ENCODE results near the gene PRICKLE4. TPM values are rescaled to one million over a fixed set of nuclear protein-coding genes. Genes with fewer than 3 reads are reported as not detected.
A peak's percentile ranks its signal among the peaks of the same experiment; 100 is the strongest.

PRICKLE4 gene
- total RNA-seq, 2 experiments from 2014 or later, result not detected

DNA sequence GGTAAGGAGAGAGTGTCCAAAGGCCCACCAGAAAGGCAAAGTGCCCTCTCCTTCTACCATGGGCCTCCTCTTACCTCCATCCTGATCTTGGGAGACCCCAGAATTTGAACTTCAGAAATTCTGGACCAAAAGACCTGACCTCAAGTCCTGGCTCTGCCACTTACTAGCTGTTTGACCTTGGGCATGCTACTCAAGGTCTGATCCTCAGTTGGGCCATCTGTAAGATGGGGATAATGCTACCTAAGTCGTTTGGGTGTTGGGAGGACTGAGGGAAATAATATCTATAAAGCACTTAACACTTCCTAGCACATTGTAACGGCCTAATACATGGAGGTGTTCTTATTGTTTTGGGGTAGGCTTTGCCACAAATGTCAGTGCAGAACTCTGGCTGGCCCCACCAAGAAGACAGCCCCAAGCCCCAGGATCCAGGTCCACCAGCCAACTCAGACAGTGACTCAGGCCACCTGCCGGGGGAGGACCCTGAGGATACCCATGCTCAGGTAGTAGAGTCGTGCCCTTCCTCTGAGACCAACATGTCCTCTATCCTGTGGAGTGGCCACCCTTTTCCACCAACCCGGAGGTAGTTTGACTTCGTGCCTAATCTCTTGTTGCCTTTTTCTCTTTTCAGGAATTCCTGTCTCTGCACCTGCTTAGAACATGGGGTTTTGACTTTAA is 2.7 kb downstream of the PRICKLE4 start:
- H3K27ac Mint-ChIP-seq, result no peak overlapping the region
- DNase-seq, result no peak
- peaks cover 29% of the 10 kb centered on the region for H3K4me1 Mint-ChIP-seq
- POLR2A ChIA-PET, result interaction anchor here (1.3 kb wide), 1 partner anchor 8 kb away, joined by 3 read pairs; no protein-coding TSS in a partner anchor
- H3K4me3 Mint-ChIP-seq, result no peak overlapping the region
- H3K9me3 Mint-ChIP-seq, result no peaks in the 10 kb centered on the region
- peaks cover 15% of the 10 kb centered on the region for H3K27me3 Mint-ChIP-seq
- CTCF ChIA-PET, result interaction anchor here (0.7 to 13.2 kb wide), 6 partner anchors 138 to 386 kb away, joined by 3 to 266 read pairs (median 3); partner anchors contain the start of genes BYSL, MED20 and TAF8
- H3K36me3 Mint-ChIP-seq (ENCODE audit: low read depth), result peaks cover 3% of the 10 kb centered on the region

GRCh38 chr6:41784581-41785171 is 4.1 kb downstream of the PRICKLE4 start:
- Mint-ChIP-seq H3K4me3 (peak overlapping the region; percentile 26), H3K9me3 (no peaks in the 10 kb centered on the region), H3K4me1 (peaks cover 27% of the 10 kb centered on the region), H3K36me3 (ENCODE audit: low read depth) (peaks cover 12% of the 10 kb centered on the region), H3K27me3 (peaks cover 15% of the 10 kb centered on the region), H3K27ac (no peak overlapping the region)
- POLR2A ChIA-PET, result interaction anchor here (4.9 to 5.6 kb wide), 2 partner anchors 51 to 261 kb away, joined by 21 to 117 read pairs; partner anchors contain the start of gene TAF8
- CTCF ChIA-PET, result interaction anchor here (0.9 to 13.2 kb wide), 7 partner anchors 16 to 780 kb away, joined by 3 to 266 read pairs (median 4); partner anchors contain the start of genes BYSL, MED20, TAF8 and UBR2
- no peak for DNase-seq

DNA sequence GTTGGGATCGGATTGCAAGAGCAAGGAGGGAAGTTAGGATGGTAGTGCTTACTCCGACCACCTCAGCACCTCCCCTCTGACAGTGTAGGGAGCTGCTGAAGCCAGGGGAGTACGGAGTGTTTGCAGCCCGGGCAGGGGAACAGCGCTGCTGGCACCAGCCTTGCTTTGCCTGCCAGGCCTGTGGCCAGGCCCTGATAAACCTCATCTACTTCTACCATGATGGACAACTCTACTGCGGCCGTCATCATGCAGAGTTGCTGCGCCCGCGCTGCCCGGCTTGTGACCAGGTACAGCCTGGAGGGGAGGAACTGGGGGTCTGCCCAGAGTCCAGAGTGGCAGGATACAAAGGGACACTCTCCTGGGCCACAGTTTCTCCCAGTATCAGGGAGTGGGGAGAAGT is 4.7 kb downstream of the PRICKLE4 start:
- H3K4me1 Mint-ChIP-seq, result peaks cover 28% of the 10 kb centered on the region
- H3K27ac Mint-ChIP-seq, result no peak overlapping the region
- no peaks in the 10 kb centered on the region for H3K9me3 Mint-ChIP-seq
- POLR2A ChIA-PET, result interaction anchor here (4.9 to 5.6 kb wide), 2 partner anchors 52 to 260 kb away, joined by 21 to 117 read pairs; partner anchors contain the start of gene TAF8
- peaks cover 16% of the 10 kb centered on the region for H3K36me3 Mint-ChIP-seq (ENCODE audit: low read depth)
- no peak for DNase-seq
- H3K27me3 Mint-ChIP-seq, result peaks cover 15% of the 10 kb centered on the region
- H3K4me3 Mint-ChIP-seq, result peak overlapping the region; percentile 66
- CTCF ChIA-PET, result interaction anchor here (1.0 to 13.2 kb wide), 8 partner anchors 16 to 779 kb away, joined by 3 to 266 read pairs (median 10); partner anchors contain the start of genes TAF8 and UBR2

GRCh38 chr6:41785689-41786450 is 5.3 kb downstream of the PRICKLE4 start:
- DNase-seq, result no peak
- H3K4me3 Mint-ChIP-seq, result peak overlapping the region; percentile 82
- H3K4me1 Mint-ChIP-seq, result peaks cover 28% of the 10 kb centered on the region
- peaks cover 14% of the 10 kb centered on the region for H3K27me3 Mint-ChIP-seq
- H3K36me3 Mint-ChIP-seq (ENCODE audit: low read depth), result peaks cover 18% of the 10 kb centered on the region
- ChIA-PET CTCF (interaction anchor here (0.6 to 13.2 kb wide), 21 partner anchors 8 to 1093 kb away, joined by 3 to 266 read pairs (median 6); partner anchors contain the start of genes BYSL, CCND3, MED20 and RPL7L1), POLR2A (interaction anchor here (0.5 to 5.6 kb wide), 12 partner anchors 8 to 618 kb away, joined by 3 to 117 read pairs (median 8); partner anchors contain the start of genes BYSL, MED20 and TAF8)
- peak overlapping the region; percentile 21 for H3K27ac Mint-ChIP-seq
- H3K9me3 Mint-ChIP-seq, result no peaks in the 10 kb centered on the region

- Mint-ChIP-seq H3K4me3 (peak overlapping the region; percentile 82), H3K27me3 (peaks cover 9% of the 10 kb centered on the region), H3K4me1 (peaks cover 20% of the 10 kb centered on the region), H3K9me3 (no peaks in the 10 kb centered on the region), H3K27ac (peak overlapping the region; percentile 85), H3K36me3 (ENCODE audit: low read depth) (peaks cover 21% of the 10 kb centered on the region)
- peak; percentile 90 for DNase-seq
- ChIA-PET CTCF (interaction anchor here (0.6 to 13.2 kb wide), 37 partner anchors 9 to 1093 kb away, joined by 3 to 266 read pairs (median 5); partner anchors contain the start of genes BYSL, CCND3, MED20 and RPL7L1), POLR2A (interaction anchor here (0.5 to 5.6 kb wide), 20 partner anchors 8 to 1093 kb away, joined by 3 to 117 read pairs (median 4); partner anchors contain the start of genes BYSL, CCND3, MED20 and RPL7L1)
These were observed 6.1 kb downstream of the PRICKLE4 start for GRCh38 chr6:41786451-41787218.

GRCh38 chr6:41787219-41787917 is 6.8 kb downstream of the PRICKLE4 start, which contains the start of gene TOMM6:
Gene TOMM6 (plus strand): TSS chr6:41787694. CDS start chr6:41787698, 4 bp downstream.
- POLR2A ChIA-PET, result interaction anchor here (0.6 to 5.6 kb wide), 21 partner anchors 9 to 1092 kb away, joined by 3 to 117 read pairs (median 5); partner anchors contain the start of genes BYSL, CCND3, MED20 and RPL7L1

DNA sequence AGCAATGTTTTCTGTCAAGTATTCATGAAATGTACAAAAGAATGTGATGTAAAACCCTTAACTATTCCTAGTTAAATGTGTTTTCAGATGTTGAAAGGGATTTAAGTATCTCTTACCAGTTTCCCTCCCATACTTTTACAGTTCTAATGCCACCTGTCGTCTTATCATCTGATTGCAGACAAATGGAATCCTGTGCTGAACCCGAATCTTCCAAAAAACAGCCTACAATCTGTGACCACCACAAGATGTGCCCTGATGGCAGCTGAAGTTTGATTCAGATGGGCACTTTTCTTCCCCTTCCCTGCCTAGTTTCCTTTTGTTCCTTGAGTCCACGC is 8.8 kb downstream of the PRICKLE4 start:
- H3K27ac Mint-ChIP-seq, result peak overlapping the region; percentile 56
- H3K36me3 Mint-ChIP-seq (ENCODE audit: low read depth), result peaks cover 27% of the 10 kb centered on the region
- H3K4me1 Mint-ChIP-seq, result peaks cover 20% of the 10 kb centered on the region
- no peaks in the 10 kb centered on the region for H3K27me3 Mint-ChIP-seq
- ChIA-PET CTCF (interaction anchor here (1.3 to 13.2 kb wide), 2 partner anchors 146 to 257 kb away, joined by 3 to 266 read pairs; partner anchors contain the start of gene TAF8), POLR2A (no interaction called here)
- no peaks in the 10 kb centered on the region for H3K9me3 Mint-ChIP-seq
- peak overlapping the region; percentile 82 for H3K4me3 Mint-ChIP-seq
- DNase-seq, result no peak

More at GRCh38 chr6:41787219-41787917, 6.8 kb downstream of the PRICKLE4 start, which contains the start of gene TOMM6:
- DNase-seq, result peak; percentile 96
- Mint-ChIP-seq H3K4me3 (peak within 1 kb of the TSS; percentile 82), H3K9me3 (no peaks in the 10 kb centered on the region), H3K36me3 (ENCODE audit: low read depth) (peaks cover 25% of the 10 kb centered on the region), H3K27me3 (peaks cover 5% of the 10 kb centered on the region), H3K4me1 (peaks cover 20% of the 10 kb centered on the region), H3K27ac (peak within 1 kb of the TSS; percentile 85)
- CTCF ChIA-PET, result interaction anchor here (0.6 to 13.2 kb wide), 40 partner anchors 10 to 1092 kb away, joined by 3 to 266 read pairs (median 4); partner anchors contain the start of genes BYSL, CCND3, MED20 and RPL7L1

DNA sequence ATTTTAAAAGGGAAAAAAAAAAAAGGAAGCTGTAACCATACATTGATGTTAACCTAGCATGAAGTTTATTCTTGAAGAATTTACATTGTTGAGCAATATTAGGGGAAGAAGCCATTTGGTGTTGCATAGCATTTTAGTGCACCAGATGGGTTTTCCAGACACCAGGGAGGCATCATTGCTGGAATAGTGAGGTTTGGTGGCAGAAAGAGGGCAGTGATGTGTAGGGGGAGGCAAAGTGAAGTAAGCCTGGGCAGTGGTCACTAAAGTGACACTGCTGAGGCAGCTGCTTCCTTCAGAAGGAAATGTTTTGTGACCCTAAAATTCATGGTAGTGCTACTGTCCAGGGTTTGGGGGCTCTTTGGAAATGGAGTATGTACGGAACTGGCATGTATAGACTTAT is 9.5 kb downstream of the PRICKLE4 start:
- no peak for DNase-seq
- H3K9me3 Mint-ChIP-seq, result no peaks in the 10 kb centered on the region
- H3K36me3 Mint-ChIP-seq (ENCODE audit: low read depth), result peaks cover 27% of the 10 kb centered on the region
- H3K27me3 Mint-ChIP-seq, result no peaks in the 10 kb centered on the region
- POLR2A ChIA-PET, result no interaction called here
- CTCF ChIA-PET, result interaction anchor here (13.2 kb wide), 1 partner anchor 256 kb away, joined by 266 read pairs; the partner anchor contains the start of gene TAF8
- no peak overlapping the region for H3K27ac Mint-ChIP-seq
- H3K4me3 Mint-ChIP-seq, result no peak overlapping the region
- H3K4me1 Mint-ChIP-seq, result peaks cover 18% of the 10 kb centered on the region

- Mint-ChIP-seq H3K4me1 (peaks cover 16% of the 10 kb centered on the region), H3K9me3 (no peaks in the 10 kb centered on the region), H3K36me3 (ENCODE audit: low read depth) (peaks cover 27% of the 10 kb centered on the region), H3K27ac (no peak overlapping the region), H3K27me3 (no peaks in the 10 kb centered on the region), H3K4me3 (no peak overlapping the region)
- CTCF ChIA-PET, result interaction anchor here (0.7 to 13.2 kb wide), 2 partner anchors 15 to 255 kb away, joined by 3 to 266 read pairs; partner anchors contain the start of gene TAF8
- POLR2A ChIA-PET, result interaction anchor here (0.8 to 1.4 kb wide), 4 partner anchors 8 to 259 kb away, joined by 3 to 7 read pairs (median 4); partner anchors contain the start of genes BYSL, MED20 and TAF8
- no peak for DNase-seq
These were observed 10.7 kb downstream of the PRICKLE4 start for GRCh38 chr6:41791305-41791704.

GRCh38 chr6:41791984-41792383 is 11.4 kb downstream of the PRICKLE4 start:
- CTCF ChIA-PET, result interaction anchor here (0.7 to 13.2 kb wide), 2 partner anchors 16 to 254 kb away, joined by 3 to 266 read pairs; partner anchors contain the start of gene TAF8
- DNase-seq, result no peak
- POLR2A ChIA-PET, result interaction anchor here (0.8 to 1.4 kb wide), 3 partner anchors 9 to 259 kb away, joined by 3 to 7 read pairs (median 5); partner anchors contain the start of gene TAF8
- H3K4me1 Mint-ChIP-seq, result peaks cover 20% of the 10 kb centered on the region
- H3K27me3 Mint-ChIP-seq, result no peaks in the 10 kb centered on the region
- no peak overlapping the region for H3K4me3 Mint-ChIP-seq
- peaks cover 27% of the 10 kb centered on the region for H3K36me3 Mint-ChIP-seq (ENCODE audit: low read depth)
- H3K9me3 Mint-ChIP-seq, result no peaks in the 10 kb centered on the region
- H3K27ac Mint-ChIP-seq, result no peak overlapping the region

DNA sequence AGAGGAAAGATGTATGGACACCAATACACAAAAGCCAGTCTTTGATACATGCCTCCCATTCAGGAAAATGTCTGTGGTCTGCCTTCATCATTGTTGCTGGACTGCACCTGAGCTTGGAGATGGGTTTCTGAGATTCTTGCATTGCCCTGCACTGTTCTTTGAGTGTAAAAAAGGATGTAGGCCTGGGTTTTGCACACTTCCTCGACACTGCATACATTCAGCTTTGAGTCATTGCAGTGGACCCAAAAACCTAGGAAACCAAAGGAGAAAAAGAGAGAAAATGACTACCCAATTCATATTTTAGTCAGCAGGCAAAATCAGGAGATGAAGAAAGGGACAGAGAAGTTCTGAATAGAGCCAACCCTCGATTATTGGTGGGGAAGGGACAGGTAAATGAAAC is 15.9 kb downstream of the PRICKLE4 start:
- H3K27ac Mint-ChIP-seq, result no peak overlapping the region
- POLR2A ChIA-PET, result no interaction called here
- CTCF ChIA-PET, result interaction anchor here (1.2 to 2.2 kb wide), 3 partner anchors 9 to 17 kb away, joined by 3 to 10 read pairs (median 3); partner anchors contain the start of genes FRS3 and TOMM6

More for the DNA sequence above, 15.9 kb downstream of the PRICKLE4 start:
- no peak for DNase-seq
- peaks cover 7% of the 10 kb centered on the region for H3K36me3 Mint-ChIP-seq (ENCODE audit: low read depth)
- peaks cover 9% of the 10 kb centered on the region for H3K4me1 Mint-ChIP-seq
- H3K9me3 Mint-ChIP-seq, result no peaks in the 10 kb centered on the region
- H3K27me3 Mint-ChIP-seq, result no peaks in the 10 kb centered on the region
- H3K4me3 Mint-ChIP-seq, result no peak overlapping the region
